Adipose tissue (tissue), 3 donors: ENCODE measurements around the gene RBM44. TPM values are rescaled to one million over a fixed set of nuclear protein-coding genes. Genes with fewer than 3 reads are reported as not detected.
"Not testable (repeated sequence)": the region's sequence is repeated elsewhere in the genome, so short reads cannot be mapped to it uniquely, and the experiment has no call there.

Experiments used
- H3K27ac ChIP-seq: one replicate; pipeline ENCODE4 v1.5.1; 2013; ENCODE audit warnings: low read depth, low read length
- WGBS, 3 donors: extraction: QIAGEN DNeasy Blood & Tissue Kit; methylation state at CpG; one replicate each; pipeline ENCODE4 v1.1.7; 2013; 5-methylcytosine and 5-hydroxymethylcytosine counted together
- polyA plus RNA-seq, 3 donors: library from polyadenylated mRNA; stranded (reverse); fragments of 200-250 nt; gene quantifications; one replicate each; pipeline ENCODE4 v1.2.3, GENCODE V29; 2013
- donor health status: healthy with polysubstance abuse.
- donor health status: Bipolar disorder and iron deficiency.
- donor health status: healthy.

The RBM44 gene
- polyA plus RNA-seq, 3 donors: 0.12 to 1.7 (median 0.34) TPM

DNA sequence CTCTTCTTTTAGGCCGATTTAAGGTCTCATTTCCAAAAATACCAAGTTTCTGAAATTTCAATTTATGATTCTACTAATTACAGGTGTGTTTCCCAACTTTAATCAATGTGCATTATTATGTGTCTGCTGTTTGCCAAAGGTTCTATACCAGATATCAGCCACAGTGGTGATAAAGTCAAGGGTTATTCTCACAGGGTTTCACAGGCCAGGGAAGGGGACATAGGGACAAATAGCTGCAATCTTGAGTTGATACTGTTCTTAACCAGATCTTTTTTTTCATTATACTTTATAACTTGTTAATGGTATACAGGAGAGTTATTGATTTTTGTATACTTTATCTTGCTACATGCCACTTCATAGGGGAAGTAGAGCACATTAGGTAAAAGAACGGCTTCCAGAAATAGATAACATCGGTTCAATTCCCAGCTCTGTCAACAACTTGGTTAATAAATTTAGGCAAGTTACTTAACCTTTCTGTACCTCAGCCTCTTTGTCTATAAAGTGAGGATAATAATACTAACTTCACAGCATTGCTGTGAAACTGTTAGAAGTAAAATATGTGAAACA is 28.9 kb downstream of the RBM44 start:
- no peak overlapping the region for H3K27ac ChIP-seq
- 39 to 80% (median 80%) methylated on average over 3 of the region's 3 CpGs for WGBS, 3 donors

DNA sequence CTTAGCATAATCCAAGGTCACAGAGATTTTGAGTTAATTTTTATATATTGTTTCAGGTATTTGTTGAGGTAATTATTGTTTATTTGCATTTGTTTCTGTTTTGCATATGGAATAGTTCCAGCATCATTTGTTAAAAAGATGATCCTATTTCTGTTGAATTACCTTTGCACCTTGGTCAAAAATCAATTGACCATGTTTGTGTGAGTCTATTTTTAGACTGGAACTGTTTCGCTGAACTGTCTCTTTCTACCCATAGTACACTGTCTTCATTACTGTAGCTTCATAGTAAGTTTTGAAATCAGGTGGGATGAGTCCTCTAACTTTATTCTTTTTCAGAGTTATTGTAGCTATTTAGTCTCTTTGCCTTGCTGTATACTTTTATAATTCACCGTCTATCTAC is 31.9 kb downstream of the RBM44 start:
- WGBS, 3 donors: 72 to 97% (median 95%) methylated on average over 2 of the region's 2 CpGs
- H3K27ac ChIP-seq: no peak overlapping the region

DNA sequence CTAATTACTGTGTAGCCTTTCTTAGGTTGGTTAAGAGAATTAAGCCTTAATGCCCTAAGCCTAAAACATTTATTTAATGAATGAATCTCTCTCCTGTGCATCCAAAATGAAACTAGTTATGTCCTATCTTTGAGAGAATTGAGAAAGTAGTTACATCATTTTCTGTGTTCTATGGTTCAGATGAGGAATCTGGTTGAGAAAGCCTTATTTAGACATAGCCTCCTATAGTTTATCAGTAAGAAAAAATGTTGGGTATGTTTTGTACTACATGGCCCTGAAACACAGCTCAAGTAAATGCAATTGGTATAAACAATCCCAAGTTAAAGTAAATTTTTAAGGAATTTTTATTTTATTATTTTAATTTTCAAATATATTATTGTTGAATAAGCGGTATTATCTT is 35.0 kb downstream of the RBM44 start:
- WGBS, 3 donors: 98 to 100% (median 99%) methylated on average over 1 of the region's 1 CpG
- H3K27ac ChIP-seq: no peak overlapping the region

DNA sequence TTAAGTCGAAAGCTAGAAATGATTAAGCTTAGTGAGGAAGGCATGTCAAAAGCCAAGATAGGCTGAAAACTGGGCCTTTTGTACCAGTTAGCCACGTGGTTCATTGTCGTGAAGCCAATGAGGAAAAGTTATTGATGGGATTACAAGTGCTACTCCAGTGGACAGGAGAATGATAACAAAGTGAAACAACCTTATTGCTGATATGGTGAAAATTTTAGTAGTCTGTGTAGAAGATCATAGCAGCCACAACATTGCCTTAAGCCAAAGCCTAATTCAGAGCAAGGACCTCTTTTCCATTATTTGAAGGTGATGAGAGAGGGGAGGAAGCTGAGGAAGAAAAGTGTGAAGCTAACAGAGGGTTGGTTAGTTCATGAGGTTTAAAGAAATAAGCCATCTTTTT is 36.8 kb downstream of the RBM44 start:
- H3K27ac ChIP-seq: no peak overlapping the region
- 56 to 73% (median 73%) methylated on average over 3 of the region's 3 CpGs for WGBS, 3 donors

DNA sequence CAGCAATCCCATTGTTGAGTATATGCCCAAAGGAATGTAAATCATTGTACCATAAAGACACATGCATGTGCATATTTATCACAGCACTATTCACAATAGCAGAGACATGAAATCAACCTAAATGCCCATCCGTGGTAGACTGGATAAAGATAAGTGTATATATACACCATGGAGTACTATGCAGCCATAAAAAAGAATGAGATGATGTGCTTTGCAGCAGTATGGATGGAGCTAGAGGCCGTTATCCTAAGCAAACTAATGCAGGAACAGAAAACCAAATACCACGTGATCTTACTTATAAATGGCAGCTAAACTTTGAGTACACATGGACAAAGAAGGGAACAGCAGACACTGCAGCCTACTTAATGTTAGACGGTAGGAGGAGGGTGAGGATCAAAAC is 42.5 kb downstream of the RBM44 start:
- 71 to 85% (median 75%) methylated on average over 4 of the region's 4 CpGs for WGBS, 3 donors
- H3K27ac ChIP-seq: no peak overlapping the region

DNA sequence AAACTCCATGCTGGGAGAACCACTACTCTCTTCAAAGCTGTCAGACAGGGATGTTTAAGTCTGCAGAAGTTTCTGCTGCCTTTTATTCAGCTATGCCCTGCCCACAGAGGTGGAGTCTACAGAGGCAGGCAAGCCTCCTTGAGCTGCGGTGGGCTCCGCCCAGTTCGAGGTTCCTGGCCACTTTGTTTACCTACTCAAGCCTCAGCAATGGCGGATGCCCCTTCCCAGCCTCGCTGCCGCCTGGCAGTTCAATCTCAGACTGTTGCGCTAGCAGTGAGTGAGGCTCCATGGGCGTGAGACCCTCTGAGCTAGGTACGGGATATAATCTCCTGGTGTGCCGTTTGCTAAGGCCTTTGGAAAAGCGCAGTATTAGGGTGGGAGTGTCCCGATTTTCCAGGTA is 50.4 kb downstream of the RBM44 start:
- not testable (repeated sequence) for H3K27ac ChIP-seq
- 92 to 96% (median 93%) methylated on average over 12 of the region's 12 CpGs for WGBS, 3 donors

DNA sequence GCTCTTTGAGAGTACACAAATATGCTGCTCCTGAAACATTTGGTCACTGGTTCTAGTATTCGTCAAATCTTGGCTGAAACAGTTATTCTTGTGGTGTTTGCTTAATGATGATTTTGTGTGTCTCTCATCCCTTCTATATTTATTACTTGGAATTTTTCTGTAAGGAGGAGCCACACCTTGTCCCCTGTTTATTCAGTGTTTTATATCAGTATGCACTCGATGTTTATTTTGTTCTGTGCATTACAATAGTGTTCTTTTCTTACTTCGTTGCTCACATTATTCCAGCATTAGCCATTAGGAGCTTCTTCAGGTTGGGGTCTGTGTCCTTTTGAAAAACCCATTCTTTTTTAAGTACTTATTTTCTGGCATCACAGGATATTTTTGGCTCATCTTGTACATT is 55.7 kb downstream of the RBM44 start:
- 73 to 89% (median 89%) methylated on average over 3 of the region's 3 CpGs for WGBS, 3 donors
- no peak overlapping the region for H3K27ac ChIP-seq

DNA sequence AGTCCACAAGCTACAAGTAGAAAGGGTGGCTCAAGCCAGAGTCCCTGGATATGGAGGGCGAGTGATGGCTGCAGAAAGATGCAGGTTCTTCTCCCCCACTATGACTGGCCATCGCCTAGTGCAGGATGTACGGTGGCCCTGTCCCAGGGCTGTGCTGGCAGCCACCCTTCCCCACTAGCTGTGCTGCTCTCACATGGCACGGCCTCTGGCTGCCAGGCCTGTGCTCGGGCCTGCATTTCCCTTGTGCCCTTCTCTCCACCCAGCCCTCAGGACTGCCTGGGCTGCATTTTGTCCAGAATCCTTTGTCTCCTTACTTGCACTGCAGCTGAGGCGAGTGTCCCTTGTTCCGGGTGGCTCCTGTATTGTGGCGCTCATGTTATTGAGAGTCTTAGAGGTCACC is 59.2 kb downstream of the RBM44 start:
- 82 to 89% (median 85%) methylated on average over 8 of the region's 8 CpGs for WGBS, 3 donors
- no peak overlapping the region for H3K27ac ChIP-seq

DNA sequence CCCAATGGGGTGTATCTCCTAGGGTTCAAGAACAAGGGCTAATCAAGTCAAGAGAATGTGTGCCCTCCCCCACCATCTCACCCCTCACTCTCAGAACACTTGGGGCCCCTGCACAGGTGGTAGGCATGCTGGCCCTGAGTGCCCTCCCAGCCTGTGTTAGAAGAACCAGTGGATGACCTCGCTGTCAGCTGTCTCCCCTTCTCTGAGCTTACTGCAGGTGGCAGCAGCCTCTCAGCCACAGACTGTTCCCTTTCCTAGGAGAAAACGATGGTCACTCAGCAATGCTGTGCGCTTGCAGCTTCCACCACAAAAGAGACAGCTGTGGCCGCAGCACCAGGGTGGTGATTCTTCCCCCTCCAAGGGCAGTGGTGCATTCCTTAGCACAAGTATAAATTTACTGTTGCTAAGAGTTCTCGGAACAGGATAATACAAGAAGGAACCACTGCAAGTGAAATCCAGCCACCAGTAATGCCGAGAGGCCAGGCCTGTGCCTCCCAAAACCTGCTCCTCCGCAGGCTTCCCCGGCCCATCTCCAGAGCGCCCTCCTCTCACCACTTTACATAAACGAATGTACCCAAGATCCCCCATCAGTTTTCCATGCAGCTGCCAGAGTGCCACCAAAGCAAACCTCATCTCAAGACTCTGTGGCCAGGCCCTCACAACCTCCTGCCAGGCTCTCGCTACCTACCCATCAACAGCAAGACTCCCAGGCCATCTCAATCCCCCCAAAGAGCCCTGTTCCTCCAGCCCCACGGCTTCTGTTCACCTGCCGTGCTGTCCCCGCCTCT is 59.9 kb downstream of the RBM44 start:
- WGBS, 3 donors: 31 to 56% (median 54%) methylated on average over 14 of the region's 14 CpGs
- H3K27ac ChIP-seq: no peak overlapping the region

DNA sequence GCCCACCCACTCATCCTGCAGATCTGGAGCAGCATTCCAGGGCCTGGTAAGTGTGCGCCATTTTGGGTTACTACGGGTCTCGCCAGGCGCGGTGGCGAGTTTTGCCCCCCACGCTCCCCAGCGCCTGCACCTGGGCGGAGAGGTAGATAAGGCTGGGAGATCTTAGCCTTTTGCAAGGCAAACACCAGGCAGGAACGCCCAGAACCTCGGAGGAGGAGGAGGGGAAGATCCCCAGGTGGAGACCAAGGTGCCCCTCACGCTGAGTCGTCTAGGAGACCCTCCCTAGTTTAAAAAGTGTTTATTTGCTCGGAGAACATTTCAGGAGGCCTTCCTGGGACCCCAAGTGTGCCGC is 60.5 kb downstream of the RBM44 start:
- 17 to 56% (median 53%) methylated on average over 15 of the region's 15 CpGs for WGBS, 3 donors
- H3K27ac ChIP-seq: no peak overlapping the region

DNA sequence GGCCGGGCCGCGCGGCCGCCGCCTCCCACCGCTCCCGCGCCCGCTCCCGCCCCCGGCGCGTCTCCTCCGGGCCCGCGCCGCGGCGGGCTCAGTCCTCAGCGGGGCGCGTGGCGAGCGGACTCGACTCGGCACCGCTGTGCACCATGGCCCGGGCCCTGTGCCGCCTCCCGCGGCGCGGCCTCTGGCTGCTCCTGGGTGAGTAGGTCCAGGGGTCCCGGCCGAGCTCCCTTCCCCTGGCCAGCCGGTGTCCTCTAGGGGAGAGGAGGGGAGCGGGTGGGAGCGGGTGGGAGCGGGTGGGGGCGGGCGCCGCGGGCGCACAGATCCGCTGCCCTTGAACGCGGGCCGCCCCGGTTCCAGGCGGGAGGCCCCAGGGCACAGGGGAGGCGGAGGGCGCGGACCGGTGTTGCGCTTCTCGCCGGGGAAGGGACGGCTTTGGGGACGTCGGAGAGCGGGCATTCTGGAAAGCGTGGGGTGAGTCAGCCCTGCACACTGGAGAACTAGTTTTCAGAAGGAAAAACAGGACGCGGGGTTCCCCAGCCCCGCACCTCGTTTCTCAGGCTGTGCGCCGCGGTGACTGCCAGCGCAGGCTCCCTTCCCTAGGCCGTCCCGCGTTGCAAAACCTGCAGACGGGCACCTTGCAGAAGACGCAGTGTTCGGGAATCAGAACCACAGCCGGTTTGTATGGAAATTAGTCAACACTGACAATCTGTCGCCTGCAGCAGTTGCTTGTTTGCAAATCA is 61.1 kb downstream of the RBM44 start, which contains the start of gene RAMP1:
Gene RAMP1, plus strand, starts transcription at position 91 of the 740 bp plus-strand sequence. Its CDS starts 53 bp downstream, at position 144.
- no peak within 1 kb of the TSS for H3K27ac ChIP-seq
- 2 to 5% (median 3%) methylated on average over 35 to 78 of the region's 79 CpGs for WGBS, 3 donors

DNA sequence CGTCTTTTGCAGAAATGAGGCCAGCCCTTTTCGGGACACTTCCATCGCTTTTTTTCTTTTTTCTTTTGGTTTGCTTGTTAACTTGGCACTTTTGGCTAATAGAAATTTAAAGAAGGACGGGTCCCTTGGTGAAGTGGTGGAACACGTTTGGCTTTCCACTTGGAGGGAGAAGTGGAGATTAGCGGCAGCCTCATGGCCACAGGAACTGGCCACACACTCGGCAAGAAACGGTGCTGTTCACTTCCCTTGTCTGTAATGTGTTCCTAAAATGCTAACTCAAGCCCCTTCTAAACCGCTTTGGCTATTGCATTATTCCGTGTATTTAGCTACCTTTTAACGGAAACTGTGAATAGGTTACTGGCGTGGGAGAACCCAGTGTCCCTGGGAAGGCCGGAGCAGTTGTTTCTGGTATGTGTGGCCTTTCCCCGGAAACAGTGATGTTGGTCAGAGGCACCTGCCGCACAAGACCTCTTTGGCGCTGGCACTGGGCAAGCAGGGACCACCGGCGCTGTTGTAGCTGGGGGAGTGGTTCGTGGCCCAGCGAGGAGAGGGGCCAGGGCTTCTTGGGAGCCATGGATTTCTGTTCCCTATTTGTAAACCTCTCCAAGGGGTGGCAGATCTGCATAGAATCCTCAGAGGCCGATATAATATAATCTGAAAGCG is 61.8 kb downstream of the RBM44 start:
- H3K27ac ChIP-seq: no peak overlapping the region
- WGBS, 3 donors: 18 to 74% (median 67%) methylated on average over 22 of the region's 22 CpGs

DNA sequence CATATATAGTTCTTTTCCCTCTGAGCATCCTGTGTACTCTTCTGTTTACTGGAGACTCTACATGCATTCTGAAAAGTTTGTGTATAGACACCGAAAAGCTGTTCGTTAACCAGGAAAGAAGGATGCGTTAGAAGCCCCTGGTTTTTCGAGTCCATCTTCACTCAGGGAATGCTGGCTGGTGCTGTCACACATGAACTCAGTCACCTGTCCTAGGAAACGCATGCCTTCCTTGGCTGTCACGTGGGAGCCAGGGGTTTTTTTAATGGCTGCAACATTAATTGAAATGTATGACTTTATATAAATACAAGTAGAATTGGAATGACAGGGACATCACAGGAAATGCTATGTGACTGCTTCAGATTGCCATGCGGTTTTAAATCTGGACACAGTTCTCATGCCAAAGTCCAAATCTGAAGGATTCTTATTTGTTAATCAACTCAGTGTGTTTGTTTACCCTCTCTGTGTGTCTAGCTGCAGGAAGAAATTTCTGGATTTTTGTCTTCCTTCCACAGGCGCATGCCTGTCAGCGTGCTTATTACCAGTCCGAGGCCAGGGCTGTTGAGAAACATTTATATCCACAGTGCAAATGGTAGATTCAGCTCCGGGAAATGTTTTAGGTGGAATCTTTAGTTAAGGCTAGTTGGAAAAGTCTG is 63.4 kb downstream of the RBM44 start:
- WGBS, 3 donors: 52 to 90% (median 86%) methylated on average over 11 of the region's 11 CpGs
- H3K27ac ChIP-seq: no peak overlapping the region

DNA sequence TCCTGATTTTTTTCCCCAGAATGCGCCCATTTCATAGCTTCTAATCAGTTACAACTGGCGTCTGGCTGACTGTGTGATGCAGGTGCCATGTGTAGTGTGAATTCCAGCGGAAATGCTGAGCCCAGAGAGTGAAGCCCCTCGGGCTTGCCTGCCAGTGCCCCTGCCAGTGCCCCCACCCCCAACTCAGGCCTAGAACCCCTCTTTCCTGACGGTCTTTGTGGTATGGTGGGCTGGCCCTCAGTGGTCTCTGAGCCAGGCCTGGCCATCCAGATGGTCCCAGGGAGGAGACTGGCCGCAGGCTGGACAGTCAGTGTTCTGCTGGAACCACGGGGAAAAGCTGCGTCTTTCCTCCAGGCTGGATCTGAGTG is 63.9 kb downstream of the RBM44 start:
- WGBS, 3 donors: 88 to 94% (median 93%) methylated on average over 8 of the region's 8 CpGs
- no peak overlapping the region for H3K27ac ChIP-seq

DNA sequence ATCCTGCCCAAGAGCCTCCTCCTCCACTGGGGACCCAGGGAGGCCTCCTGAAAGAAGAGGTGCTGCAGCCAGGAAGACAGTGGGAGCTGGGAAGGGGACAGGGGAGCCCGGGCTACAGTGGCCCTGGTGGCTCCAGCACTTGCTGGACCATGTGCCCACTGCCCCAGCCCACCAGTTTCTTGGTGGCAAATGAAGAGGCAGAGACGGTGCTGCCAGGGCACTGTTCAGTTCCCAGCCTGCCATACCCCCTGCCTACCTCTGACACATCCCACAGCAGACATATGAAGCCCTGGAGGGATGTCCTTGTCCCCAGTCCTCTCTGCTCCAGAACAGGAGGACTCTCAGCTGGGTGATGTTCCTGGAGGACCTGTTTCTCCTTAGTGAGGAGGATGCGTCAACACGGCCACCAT is 64.5 kb downstream of the RBM44 start:
- WGBS, 3 donors: 72 to 94% (median 89%) methylated on average over 4 of the region's 4 CpGs
- H3K27ac ChIP-seq: no peak overlapping the region

DNA sequence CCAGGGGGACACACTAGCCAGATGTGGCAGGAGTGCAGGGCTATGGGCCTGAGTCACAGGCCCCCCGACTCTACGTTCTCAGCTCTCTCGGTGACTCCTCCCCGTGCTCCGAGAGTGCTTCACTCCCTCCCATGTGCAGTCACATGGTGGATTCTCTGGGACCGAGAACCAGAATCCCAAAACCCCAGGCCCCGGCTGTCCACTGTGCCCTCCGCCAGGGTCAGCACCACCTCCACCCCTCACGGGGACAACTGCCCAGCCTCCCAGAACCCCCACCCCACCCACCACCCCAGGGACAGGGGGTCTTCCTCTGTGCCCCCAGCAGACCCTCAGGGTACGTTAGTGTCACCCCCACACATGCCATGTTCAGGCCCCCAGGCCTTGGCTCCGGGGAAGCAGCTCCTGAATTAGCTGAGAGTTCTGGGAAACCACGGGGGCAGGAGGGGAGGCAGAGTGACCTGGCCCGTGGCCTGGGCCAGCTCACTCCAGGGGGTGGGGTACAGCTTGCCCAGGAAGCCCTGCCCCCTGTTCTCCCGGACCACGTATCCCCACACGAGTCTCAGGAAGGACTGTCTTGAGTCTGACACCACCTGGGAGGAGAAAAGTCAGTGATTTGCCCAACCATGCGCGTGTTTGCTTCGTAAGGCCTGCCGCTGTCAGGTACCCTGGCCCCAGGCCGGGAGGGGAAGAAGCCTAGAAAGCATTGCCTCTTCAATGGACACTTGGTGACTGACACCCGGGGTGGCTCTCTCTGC is 65.3 kb downstream of the RBM44 start:
- no peak overlapping the region for H3K27ac ChIP-seq
- 50 to 78% (median 76%) methylated on average over 22 of the region's 22 CpGs for WGBS, 3 donors

DNA sequence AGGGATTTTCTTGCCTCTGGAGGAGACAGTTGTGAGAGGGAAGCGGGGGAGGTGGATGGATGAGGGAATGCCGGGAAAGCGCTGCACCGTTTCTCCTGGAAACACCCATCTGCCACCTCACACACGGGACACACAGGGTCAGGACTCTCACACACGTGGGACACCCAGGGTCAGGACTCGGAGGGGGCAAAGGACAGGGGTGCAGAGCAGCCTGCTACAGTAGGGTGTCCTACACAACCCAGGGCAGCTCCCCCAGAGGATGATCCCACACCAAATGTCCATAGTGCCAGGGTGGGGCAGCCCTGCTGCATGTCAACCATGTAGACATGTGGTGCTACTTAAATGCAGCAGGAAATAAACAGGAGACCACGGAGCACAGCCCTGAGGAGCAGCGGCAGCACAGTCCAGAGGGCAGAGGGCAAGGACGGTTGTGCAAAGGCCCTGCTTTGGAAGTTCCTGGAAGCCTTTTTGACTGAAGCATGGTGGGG is 65.9 kb downstream of the RBM44 start:
- no peak overlapping the region for H3K27ac ChIP-seq
- 54 to 81% (median 76%) methylated on average over 10 of the region's 10 CpGs for WGBS, 3 donors
